ENCODE results near the gene EEF1AKMT3.

EEF1AKMT3 gene

GRCh38 chr12:57735198-57735855 is 37.1 kb upstream of the EEF1AKMT3 start:
- DNase-seq (ENCODE audit: low spot score), result no peak

- no peak for DNase-seq (ENCODE audit: low spot score)
Measured at GRCh38 chr12:57735952-57736740, 36.3 kb upstream of the EEF1AKMT3 start.

GRCh38 chr12:57736741-57737466 is 35.5 kb upstream of the EEF1AKMT3 start:
- DNase-seq (ENCODE audit: low spot score), result no peak

GRCh38 chr12:57737467-57738460 is 34.6 kb upstream of the EEF1AKMT3 start:
- no peak for DNase-seq (ENCODE audit: low spot score)

GRCh38 chr12:57738661-57739237 is 33.7 kb upstream of the EEF1AKMT3 start, which contains the start of gene AGAP2:
TSS of gene AGAP2 (minus strand) at chr12:57738742. CDS start at chr12:57738246, 496 bp downstream.
- DNase-seq (ENCODE audit: low spot score), result no peak

- DNase-seq (ENCODE audit: low spot score), result no peak
Measured at GRCh38 chr12:57739387-57739786, 33.0 kb upstream of the EEF1AKMT3 start.

GRCh38 chr12:57739914-57740538 is 32.4 kb upstream of the EEF1AKMT3 start:
- DNase-seq (ENCODE audit: low spot score), result no peak

GRCh38 chr12:57740656-57741412 is 31.6 kb upstream of the EEF1AKMT3 start:
- no peak for DNase-seq (ENCODE audit: low spot score)

- no peak for DNase-seq (ENCODE audit: low spot score)
Measured at GRCh38 chr12:57741413-57741789, 31.0 kb upstream of the EEF1AKMT3 start.

GRCh38 chr12:57741844-57742738 is 30.3 kb upstream of the EEF1AKMT3 start:
- no peak for DNase-seq (ENCODE audit: low spot score)

- DNase-seq (ENCODE audit: low spot score), result no peak
Measured at GRCh38 chr12:57743769-57744168, 28.6 kb upstream of the EEF1AKMT3 start.

GRCh38 chr12:57744194-57744776 is 28.1 kb upstream of the EEF1AKMT3 start:
- no peak for DNase-seq (ENCODE audit: low spot score)

GRCh38 chr12:57744777-57745484 is 27.5 kb upstream of the EEF1AKMT3 start, which contains the start of gene TSPAN31:
TSS of gene TSPAN31 (plus strand) at chr12:57745039. CDS start at chr12:57745155, 116 bp downstream.
- DNase-seq (ENCODE audit: low spot score), result peak; percentile 99

- no peak for DNase-seq (ENCODE audit: low spot score)
Measured at GRCh38 chr12:57745485-57745881, 26.9 kb upstream of the EEF1AKMT3 start.

GRCh38 chr12:57746025-57746424 is 26.4 kb upstream of the EEF1AKMT3 start:
- DNase-seq (ENCODE audit: low spot score), result no peak

- DNase-seq (ENCODE audit: low spot score), result no peak
Measured at GRCh38 chr12:57749061-57749460, 23.4 kb upstream of the EEF1AKMT3 start.

GRCh38 chr12:57750561-57751431 is 21.6 kb upstream of the EEF1AKMT3 start:
- DNase-seq (ENCODE audit: low spot score), result no peak

Measured in pons (tissue), 1 donor.